IPS-NIHi11 (cell line): Measurements from ENCODE around the gene RTL10.

Experiments
- DNase-seq: peaks from one replicate; pipeline ENCODE4 v3.0.0; 2012; ENCODE audit warnings: mixed read lengths, low spot score

Gene RTL10, protein sequence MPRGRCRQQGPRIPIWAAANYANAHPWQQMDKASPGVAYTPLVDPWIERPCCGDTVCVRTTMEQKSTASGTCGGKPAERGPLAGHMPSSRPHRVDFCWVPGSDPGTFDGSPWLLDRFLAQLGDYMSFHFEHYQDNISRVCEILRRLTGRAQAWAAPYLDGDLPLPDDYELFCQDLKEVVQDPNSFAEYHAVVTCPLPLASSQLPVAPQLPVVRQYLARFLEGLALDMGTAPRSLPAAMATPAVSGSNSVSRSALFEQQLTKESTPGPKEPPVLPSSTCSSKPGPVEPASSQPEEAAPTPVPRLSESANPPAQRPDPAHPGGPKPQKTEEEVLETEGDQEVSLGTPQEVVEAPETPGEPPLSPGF

DNA sequence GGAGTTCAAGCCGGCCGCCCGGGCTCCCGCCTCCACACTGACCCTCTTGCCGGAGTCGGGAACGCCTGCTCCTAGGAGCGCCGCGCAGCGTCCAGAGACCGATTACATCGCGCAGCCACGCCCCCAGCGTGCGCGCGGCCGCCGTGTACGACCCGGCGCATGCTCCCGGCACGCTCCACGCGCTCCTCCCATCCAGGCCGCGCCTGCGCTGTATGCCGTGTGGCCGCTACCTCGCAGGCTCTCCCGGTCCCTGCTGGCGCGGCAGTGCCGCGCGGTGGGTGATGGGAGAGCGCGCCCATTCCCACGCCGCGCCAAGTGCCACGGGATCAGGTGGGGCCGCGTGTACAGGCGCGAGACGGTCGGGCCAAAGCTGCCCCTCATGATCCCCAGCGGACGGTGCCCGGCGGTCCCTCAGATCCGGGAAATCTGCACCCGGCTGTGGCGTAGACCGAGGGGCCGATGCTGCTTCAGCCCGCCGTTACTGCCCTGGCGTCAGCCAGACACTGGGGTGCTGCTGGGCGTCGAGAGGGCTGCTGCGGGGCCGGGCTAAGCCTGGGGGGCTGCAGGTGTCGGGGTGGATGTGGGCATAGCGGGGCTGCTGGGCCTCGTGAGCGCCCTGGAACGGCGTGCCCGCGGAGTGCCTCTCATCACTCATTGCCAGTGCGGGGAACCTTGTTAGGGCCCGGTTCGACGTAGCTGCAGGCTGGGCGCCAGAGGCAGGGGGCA is at the start of gene RTL10, which contains the start of gene GNB1L:
TSS of gene RTL10 (minus strand) at position 97 of the 726 bp plus-strand sequence. CDS start 2,613 bp downstream, outside the sequence.
TSS of gene GNB1L (minus strand) at position 97 of the 726 bp plus-strand sequence. CDS start 33,519 bp downstream, outside the sequence.
- DNase-seq, result peak; percentile 99

- DNase-seq, result no peak
These were observed 49.6 kb upstream of the RTL10 start for GRCh38 chr22:19904174-19904856.

DNA sequence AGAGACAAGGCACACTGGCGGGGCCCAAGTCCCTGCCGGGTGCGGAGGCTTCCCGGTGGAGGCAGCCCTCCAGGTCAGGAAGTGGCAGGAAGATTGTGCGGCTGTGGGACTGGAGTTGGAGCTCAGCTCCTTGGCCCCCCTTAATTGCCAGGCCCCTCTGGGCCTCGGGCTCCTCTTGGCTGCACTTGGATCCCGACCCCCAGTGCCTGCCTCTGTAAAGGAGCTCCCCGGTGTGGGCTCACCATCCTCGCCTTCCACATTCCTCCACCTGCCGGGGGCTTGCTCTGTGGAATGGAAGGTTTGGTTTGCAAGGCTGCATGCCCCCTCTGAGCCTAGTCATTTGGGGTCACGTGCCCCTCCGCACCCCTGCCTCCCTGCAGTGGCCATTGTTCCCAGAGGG is 48.8 kb upstream of the RTL10 start:
- DNase-seq, result no peak

- peak; percentile 60 for DNase-seq
These were observed 48.4 kb upstream of the RTL10 start for GRCh38 chr22:19903031-19903430.

DNA sequence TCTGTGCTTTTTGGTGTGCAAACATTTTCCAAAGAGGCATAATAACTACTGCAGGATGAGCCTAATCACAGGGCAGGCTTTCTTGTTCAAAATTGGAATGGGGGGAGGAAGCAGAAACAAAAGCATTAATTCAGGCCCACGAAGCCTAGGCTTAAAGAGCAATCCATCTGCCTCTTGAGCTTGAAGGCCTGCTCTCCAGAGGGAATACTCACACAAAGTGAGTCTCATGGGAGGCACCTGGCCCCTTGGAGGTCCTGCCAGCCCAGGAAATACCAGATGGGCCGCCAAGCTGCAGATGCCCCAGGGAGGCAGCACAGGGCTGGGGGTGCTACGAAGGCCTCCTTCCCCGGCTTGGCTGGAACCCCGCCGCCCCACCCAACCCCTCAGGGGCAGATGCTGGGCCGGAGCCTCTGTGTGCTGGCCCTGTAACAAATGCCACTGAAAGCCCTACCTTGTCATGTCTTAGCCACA is 47.6 kb upstream of the RTL10 start:
- DNase-seq, result no peak

GRCh38 chr22:19901577-19902244 is 47.0 kb upstream of the RTL10 start:
- no peak for DNase-seq

DNA sequence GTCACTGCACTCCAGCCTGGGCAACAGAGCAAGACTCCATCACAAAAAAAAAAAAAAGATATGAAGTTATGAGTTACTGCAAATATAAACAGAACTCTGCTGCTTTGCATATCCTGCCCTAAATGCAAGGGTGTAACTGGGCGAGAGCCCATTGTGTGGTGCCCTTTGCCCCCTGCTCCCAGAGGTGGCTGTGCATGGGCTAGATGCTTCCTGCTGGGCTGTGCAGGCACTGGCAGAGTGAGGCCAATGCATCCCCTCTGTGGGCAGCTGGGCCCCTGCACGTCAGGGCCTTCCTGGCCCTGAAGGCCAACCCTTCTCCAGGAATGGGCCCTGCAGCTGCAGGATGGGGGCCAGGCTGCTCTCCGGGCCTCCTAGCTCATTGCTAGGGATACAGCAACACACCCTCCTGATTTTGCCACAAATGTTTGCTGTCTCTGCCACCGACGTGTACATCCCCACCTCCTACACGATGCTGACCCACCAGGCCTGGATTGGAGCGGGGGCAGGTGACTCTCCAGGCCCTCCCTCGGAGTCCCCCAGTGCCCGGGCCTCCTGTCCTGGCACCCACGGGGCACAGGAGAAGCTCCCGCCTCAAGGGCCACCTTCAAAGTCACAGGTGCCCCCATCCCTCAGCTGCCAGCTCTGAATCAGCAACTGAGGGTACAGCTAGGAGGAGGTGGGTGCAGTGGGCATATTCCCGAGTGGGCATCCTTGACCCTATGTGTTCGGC is 46.2 kb upstream of the RTL10 start:
- DNase-seq, result no peak

GRCh38 chr22:19898831-19899567 is 44.3 kb upstream of the RTL10 start:
- DNase-seq, result no peak

DNA sequence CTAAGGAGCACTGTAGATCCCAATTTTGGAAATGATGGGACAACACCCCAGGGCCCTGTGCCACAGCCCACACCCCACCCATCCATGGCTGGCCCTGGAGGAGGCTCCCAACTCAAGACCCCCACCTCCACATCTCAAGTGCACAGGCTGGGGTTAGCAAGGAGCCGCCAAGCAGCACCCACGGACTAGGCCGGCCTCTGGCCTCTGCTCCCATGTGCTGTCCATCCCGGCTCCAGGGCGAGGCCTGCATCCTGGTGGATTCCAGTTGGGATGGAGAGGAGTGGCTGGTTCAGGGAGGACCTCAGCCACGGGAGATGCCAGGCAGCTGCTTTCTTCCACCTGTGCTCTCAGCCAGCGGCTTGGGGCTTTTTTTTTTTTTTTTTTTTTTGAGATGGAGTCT is 43.5 kb upstream of the RTL10 start:
- no peak for DNase-seq

- no peak for DNase-seq
These were observed 43.1 kb upstream of the RTL10 start for GRCh38 chr22:19897726-19898125.

GRCh38 chr22:19896665-19897355 is 42.1 kb upstream of the RTL10 start:
- no peak for DNase-seq

- DNase-seq, result no peak
These were observed 40.6 kb upstream of the RTL10 start for GRCh38 chr22:19895160-19895849.

- DNase-seq, result no peak
These were observed 38.7 kb upstream of the RTL10 start for GRCh38 chr22:19893363-19893762.

- DNase-seq, result no peak
These were observed 38.3 kb upstream of the RTL10 start for GRCh38 chr22:19892925-19893324.

GRCh38 chr22:19892257-19892879 is 37.7 kb upstream of the RTL10 start:
- DNase-seq, result no peak

DNA sequence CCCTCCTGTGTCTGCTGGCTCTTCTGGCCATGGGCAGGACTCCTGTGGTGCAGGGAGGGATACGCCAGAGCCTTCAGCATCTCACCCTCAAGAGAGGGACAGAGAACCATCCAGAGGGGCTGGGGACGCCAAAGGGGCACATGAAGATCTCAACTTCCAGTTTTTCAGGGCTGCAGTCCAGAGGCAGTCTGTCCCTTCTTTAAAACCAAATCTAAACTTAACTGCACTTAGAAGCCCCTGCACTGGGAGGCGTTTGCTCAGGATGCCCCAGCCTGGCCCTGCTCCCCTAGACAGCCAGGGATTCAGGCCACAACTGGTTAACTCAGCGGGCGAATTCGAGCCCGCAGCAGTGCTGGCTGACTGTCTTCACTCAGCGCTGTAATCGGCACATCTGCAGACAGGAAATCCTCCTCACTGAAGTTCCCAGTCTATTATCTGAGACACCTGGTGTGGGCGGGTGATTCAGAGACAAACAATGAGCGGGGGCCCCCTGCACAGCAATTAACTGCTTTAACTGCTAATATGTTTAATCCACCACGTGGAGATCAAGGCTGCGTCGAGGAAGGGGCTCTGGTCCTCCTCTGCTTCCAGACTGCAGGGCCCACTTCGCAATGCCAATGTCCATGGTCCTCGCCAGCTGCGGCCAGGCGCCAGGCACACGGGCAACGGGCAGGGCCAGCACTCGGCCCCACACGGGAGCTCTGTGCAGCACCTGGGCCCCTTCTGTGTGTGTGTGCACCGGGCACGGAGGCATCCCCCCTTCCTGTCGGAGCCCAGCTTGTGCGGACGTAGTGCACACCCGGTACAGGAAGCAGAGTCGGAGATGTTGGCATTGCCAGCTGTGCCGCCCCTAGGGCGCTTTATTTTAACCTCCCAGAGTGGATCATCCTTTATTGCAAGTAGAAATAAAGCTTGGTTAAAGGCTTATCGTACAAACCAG is 36.9 kb upstream of the RTL10 start:
- peak; percentile 85 for DNase-seq

GRCh38 chr22:19890502-19891316 is 36.0 kb upstream of the RTL10 start:
- DNase-seq, result no peak
